Measurements from ENCODE around the gene DSTYK. TPM values are rescaled to one million over a fixed set of nuclear protein-coding genes. Genes with fewer than 3 reads are reported as not detected.

DSTYK gene
- polyA plus RNA-seq, 1 donor from 2014 or later: 12.1 TPM

DNA sequence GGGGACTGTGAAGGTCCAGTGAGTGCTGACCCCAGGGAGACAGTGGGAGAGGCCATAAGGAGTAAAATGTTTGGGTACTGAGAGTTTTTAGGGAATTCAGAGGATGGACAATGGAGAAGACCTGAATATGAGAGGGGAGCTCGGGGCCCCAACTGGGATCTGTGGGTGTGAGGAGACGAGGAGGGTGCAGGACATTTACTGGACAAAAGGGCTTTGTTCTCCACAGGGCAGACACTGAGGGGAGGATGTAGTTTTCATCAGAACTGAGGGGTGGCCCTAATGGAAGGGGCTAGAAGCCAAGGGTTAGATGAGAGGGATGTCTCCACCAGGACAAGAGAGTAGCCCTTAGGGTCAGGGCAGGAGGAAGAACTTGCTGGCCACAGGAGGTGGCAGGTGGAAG lies 46.2 kb upstream of the DSTYK start:
- H4K20me1 ChIP-seq (ENCODE audit: insufficient read depth): no peaks in the 10 kb centered on the region
- no peaks in the 10 kb centered on the region for H3K79me2 ChIP-seq (replicated peaks; ENCODE audit: insufficient read depth, low read length)
- no peak overlapping the region for H3K27ac ChIP-seq (ENCODE audit: low read length)
- H3K4me3 ChIP-seq (ENCODE audit: low read length): no peak overlapping the region
- H3K9ac ChIP-seq (ENCODE audit: low read length): no peak overlapping the region
- no peak for TF ChIP-seq MXI1 (conservative IDR thresholded peaks at IDR 0.05; ENCODE audit: poor library complexity, severe bottlenecking)
- no peak for TF ChIP-seq EZH2 (IDR thresholded peaks at IDR 0.05; ENCODE audit: borderline replicate concordance, insufficient read depth, low read length, poor library complexity, severe bottlenecking)
- TF ChIP-seq POLR2AphosphoS5 (IDR thresholded peaks at IDR 0.05): no peak
- TF ChIP-seq TAF1 (IDR thresholded peaks at IDR 0.05; ENCODE audit: low read depth): no peak
- no peak for TF ChIP-seq CTCF (IDR thresholded peaks at IDR 0.05; ENCODE audit: poor library complexity, severe bottlenecking)
- TF ChIP-seq SMC3 (conservative IDR thresholded peaks at IDR 0.05; ENCODE audit: poor library complexity): no peak
- TF ChIP-seq EP300 (conservative IDR thresholded peaks at IDR 0.05; ENCODE audit: poor library complexity, severe bottlenecking): no peak
- TF ChIP-seq RAD21 (conservative IDR thresholded peaks at IDR 0.05): no peak
- TF ChIP-seq, protein P1, sequence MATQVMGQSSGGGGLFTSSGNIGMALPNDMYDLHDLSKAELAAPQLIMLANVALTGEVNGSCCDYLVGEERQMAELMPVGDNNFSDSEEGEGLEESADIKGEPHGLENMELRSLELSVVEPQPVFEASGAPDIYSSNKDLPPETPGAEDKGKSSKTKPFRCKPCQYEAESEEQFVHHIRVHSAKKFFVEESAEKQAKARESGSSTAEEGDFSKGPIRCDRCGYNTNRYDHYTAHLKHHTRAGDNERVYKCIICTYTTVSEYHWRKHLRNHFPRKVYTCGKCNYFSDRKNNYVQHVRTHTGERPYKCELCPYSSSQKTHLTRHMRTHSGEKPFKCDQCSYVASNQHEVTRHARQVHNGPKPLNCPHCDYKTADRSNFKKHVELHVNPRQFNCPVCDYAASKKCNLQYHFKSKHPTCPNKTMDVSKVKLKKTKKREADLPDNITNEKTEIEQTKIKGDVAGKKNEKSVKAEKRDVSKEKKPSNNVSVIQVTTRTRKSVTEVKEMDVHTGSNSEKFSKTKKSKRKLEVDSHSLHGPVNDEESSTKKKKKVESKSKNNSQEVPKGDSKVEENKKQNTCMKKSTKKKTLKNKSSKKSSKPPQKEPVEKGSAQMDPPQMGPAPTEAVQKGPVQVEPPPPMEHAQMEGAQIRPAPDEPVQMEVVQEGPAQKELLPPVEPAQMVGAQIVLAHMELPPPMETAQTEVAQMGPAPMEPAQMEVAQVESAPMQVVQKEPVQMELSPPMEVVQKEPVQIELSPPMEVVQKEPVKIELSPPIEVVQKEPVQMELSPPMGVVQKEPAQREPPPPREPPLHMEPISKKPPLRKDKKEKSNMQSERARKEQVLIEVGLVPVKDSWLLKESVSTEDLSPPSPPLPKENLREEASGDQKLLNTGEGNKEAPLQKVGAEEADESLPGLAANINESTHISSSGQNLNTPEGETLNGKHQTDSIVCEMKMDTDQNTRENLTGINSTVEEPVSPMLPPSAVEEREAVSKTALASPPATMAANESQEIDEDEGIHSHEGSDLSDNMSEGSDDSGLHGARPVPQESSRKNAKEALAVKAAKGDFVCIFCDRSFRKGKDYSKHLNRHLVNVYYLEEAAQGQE (IDR thresholded peaks at IDR 0.05; ENCODE audit: borderline replicate concordance): no peak
- H3K4me2 ChIP-seq (ENCODE audit: low read length): no peak overlapping the region
- no peaks in the 10 kb centered on the region for H3K27me3 ChIP-seq (ENCODE audit: insufficient read depth, low read depth, low read length)
- H3K9me3 ChIP-seq (ENCODE audit: low read length): no peaks in the 10 kb centered on the region
- no peaks in the 10 kb centered on the region for H3K36me3 ChIP-seq (ENCODE audit: insufficient read depth, low read length)
- no peaks in the 10 kb centered on the region for H3F3A ChIP-seq (ENCODE audit: insufficient read depth, low read length, poor library complexity, severe bottlenecking)
- H3K9me2 ChIP-seq (ENCODE audit: insufficient read depth, low read length): no peaks in the 10 kb centered on the region
- no peak overlapping the region for H2AFZ ChIP-seq (ENCODE audit: low read depth, low read length)

GRCh38 chr1:205256951-205257625 lies 45.6 kb upstream of the DSTYK start:
- TF ChIP-seq POLR2AphosphoS5 (IDR thresholded peaks at IDR 0.05) (no peak), TAF1 (IDR thresholded peaks at IDR 0.05; ENCODE audit: low read depth) (no peak), EZH2 (IDR thresholded peaks at IDR 0.05; ENCODE audit: borderline replicate concordance, insufficient read depth, low read length, poor library complexity, severe bottlenecking) (no peak)
- TF ChIP-seq, protein P1 (IDR thresholded peaks at IDR 0.05; ENCODE audit: borderline replicate concordance): no peak
- no peak overlapping the region for H3K4me3 ChIP-seq (ENCODE audit: low read length)

More at GRCh38 chr1:205256951-205257625, 45.6 kb upstream of the DSTYK start:
- Histone ChIP-seq H2AFZ (ENCODE audit: low read depth, low read length) (no peak overlapping the region), H3K27me3 (ENCODE audit: insufficient read depth, low read depth, low read length) (no peaks in the 10 kb centered on the region), H3K9me2 (ENCODE audit: insufficient read depth, low read length) (no peaks in the 10 kb centered on the region), H3K79me2 (replicated peaks; ENCODE audit: insufficient read depth, low read length) (no peaks in the 10 kb centered on the region), H3K4me2 (ENCODE audit: low read length) (no peak overlapping the region), H4K20me1 (ENCODE audit: insufficient read depth) (no peaks in the 10 kb centered on the region), H3F3A (ENCODE audit: insufficient read depth, low read length, poor library complexity, severe bottlenecking) (no peaks in the 10 kb centered on the region), H3K9ac (ENCODE audit: low read length) (no peak overlapping the region), H3K27ac (ENCODE audit: low read length) (no peak overlapping the region), H3K9me3 (ENCODE audit: low read length) (no peaks in the 10 kb centered on the region), H3K36me3 (ENCODE audit: insufficient read depth, low read length) (no peaks in the 10 kb centered on the region)

Measured in neural cell (in vitro differentiated cells).